LNCAP (cell line): ENCODE data around the gene RHBDL2.

Experiments used
- TF ChIP-seq, protein P1 (sequence below): fragments of 450-650 bp; IDR thresholded peaks from 2 replicates; pipeline ENCODE4 v1.5.1; 2017; ENCODE audit warnings: mild to moderate bottlenecking

RHBDL2 gene

GRCh38 chr1:38885092-38885491, 56.5 kb downstream of the RHBDL2 start:
- TF ChIP-seq, protein P1, sequence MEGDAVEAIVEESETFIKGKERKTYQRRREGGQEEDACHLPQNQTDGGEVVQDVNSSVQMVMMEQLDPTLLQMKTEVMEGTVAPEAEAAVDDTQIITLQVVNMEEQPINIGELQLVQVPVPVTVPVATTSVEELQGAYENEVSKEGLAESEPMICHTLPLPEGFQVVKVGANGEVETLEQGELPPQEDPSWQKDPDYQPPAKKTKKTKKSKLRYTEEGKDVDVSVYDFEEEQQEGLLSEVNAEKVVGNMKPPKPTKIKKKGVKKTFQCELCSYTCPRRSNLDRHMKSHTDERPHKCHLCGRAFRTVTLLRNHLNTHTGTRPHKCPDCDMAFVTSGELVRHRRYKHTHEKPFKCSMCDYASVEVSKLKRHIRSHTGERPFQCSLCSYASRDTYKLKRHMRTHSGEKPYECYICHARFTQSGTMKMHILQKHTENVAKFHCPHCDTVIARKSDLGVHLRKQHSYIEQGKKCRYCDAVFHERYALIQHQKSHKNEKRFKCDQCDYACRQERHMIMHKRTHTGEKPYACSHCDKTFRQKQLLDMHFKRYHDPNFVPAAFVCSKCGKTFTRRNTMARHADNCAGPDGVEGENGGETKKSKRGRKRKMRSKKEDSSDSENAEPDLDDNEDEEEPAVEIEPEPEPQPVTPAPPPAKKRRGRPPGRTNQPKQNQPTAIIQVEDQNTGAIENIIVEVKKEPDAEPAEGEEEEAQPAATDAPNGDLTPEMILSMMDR: no peak

- TF ChIP-seq, protein P1: no peak
These were observed 60.1 kb downstream of the RHBDL2 start, which contains the start of gene GJA9 for GRCh38 chr1:38881487-38881886. Gene GJA9 (minus strand): TSS chr1:38881587. CDS start chr1:38876098, 5,489 bp downstream.

DNA sequence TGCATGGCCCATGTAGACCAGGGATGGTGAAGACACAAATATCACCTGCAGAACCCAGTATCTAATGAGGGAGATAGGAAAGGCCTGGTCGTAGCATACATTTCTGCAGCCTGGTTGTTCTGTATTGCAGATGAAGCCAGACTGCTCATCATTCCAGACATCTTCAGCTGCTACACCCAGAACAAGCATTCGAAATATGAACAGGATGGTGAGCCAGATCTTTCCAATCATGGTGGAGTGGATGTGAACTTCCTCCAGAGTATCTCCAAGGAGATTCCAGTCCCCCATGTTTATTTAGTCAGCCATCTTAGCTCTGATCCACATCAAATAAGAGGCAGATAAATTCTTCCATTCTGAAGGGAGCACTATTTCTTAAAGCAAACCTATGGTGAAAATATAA, 65.8 kb downstream of the RHBDL2 start:
- TF ChIP-seq, protein P1: no peak

GRCh38 chr1:38873027-38873969, 68.3 kb downstream of the RHBDL2 start, which contains the start of gene MYCBP:
Gene MYCBP (minus strand): TSS chr1:38873348. CDS start chr1:38873305, 43 bp downstream.
- TF ChIP-seq, protein P1: no peak

GRCh38 chr1:38872401-38873026, 69.1 kb downstream of the RHBDL2 start:
- TF ChIP-seq, protein P1: no peak

- TF ChIP-seq, protein P1: no peak
These were observed 70.6 kb downstream of the RHBDL2 start for GRCh38 chr1:38870996-38871395.

DNA sequence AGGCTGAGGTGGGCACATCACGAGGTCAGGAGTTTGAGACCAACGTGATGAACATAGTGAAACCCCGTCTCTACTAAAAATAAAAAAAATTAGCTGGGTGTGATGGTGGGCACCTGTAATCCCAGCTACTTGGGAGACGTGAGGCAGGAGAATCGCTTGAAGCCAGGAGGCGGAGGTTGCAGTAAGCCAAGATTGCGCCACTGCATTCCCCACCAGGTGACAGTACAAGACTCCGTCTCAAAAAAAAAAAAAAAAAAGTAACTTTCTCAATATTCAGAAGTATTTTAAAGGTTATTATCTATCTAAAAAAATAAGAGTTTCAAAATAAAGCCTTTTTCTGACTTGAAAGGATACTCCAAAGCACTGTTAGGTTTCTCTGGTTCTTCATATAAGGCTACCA, 74.4 kb downstream of the RHBDL2 start:
- TF ChIP-seq, protein P1: no peak
